ENCODE measurements around the gene CHRM4. TPM values are rescaled to one million over a fixed set of nuclear protein-coding genes. Genes with fewer than 3 reads are reported as not detected.
"Not testable (repeated sequence)": the region's sequence is repeated elsewhere in the genome, so short reads cannot be mapped to it uniquely, and the experiment has no call there.

CHRM4 gene
- total RNA-seq, 2 donors from 2014 or later = not detected

GRCh38 chr11:46381048-46381818, 10.3 kb downstream of the CHRM4 start, which contains the start of gene MDK:
MDK (plus strand) TSS chr11:46381669; CDS start chr11:46382058, 389 bp downstream.
- peaks cover under 1 to 3% of the 10 kb centered on the region in 2 donors for H3K36me3 ChIP-seq (replicated peaks in 1 of 2; ENCODE audit: insufficient read depth in 1 of 2, low read depth in 2 of 2)
- ATAC-seq (peak; percentile 26), DNase-seq (peak in 2 of 4 donors; percentile 43 to 46)
- peaks cover 0 to 10% of the 10 kb centered on the region in 2 donors for H3K27me3 ChIP-seq
- H3K9me3 ChIP-seq = no peaks in the 10 kb centered on the region
- 1 to 2% methylated on average over 25 to 55 of the region's 96 CpGs for WGBS, 2 donors
- H3K4me1 ChIP-seq = peaks cover 28% of the 10 kb centered on the region
- peak within 1 kb of the TSS; percentile 53 to 81 (median 60) for H3K27ac ChIP-seq
- TF ChIP-seq, protein P1, sequence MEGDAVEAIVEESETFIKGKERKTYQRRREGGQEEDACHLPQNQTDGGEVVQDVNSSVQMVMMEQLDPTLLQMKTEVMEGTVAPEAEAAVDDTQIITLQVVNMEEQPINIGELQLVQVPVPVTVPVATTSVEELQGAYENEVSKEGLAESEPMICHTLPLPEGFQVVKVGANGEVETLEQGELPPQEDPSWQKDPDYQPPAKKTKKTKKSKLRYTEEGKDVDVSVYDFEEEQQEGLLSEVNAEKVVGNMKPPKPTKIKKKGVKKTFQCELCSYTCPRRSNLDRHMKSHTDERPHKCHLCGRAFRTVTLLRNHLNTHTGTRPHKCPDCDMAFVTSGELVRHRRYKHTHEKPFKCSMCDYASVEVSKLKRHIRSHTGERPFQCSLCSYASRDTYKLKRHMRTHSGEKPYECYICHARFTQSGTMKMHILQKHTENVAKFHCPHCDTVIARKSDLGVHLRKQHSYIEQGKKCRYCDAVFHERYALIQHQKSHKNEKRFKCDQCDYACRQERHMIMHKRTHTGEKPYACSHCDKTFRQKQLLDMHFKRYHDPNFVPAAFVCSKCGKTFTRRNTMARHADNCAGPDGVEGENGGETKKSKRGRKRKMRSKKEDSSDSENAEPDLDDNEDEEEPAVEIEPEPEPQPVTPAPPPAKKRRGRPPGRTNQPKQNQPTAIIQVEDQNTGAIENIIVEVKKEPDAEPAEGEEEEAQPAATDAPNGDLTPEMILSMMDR (IDR thresholded peaks at IDR 0.05) = no peak
- no peak for TF ChIP-seq POLR2A (IDR thresholded peaks at IDR 0.05)
- H3K4me3 ChIP-seq = peak within 1 kb of the TSS; percentile 41 to 63
- intact Hi-C loops (cut with DNase I) = no loop called here

- peak; percentile 61 for ATAC-seq
These were observed 11.1 kb downstream of the CHRM4 start for GRCh38 chr11:46380340-46381047.

GRCh38 chr11:46379482-46380293, 11.9 kb downstream of the CHRM4 start:
- DNase-seq (peak in 3 of 4 donors; percentile 41 to 63 (median 56)), ATAC-seq (peak; percentile 13)
- Histone ChIP-seq H3K4me1 (peaks cover 28% of the 10 kb centered on the region), H3K36me3 (replicated peaks in 1 of 2; ENCODE audit: insufficient read depth in 1 of 2, low read depth in 2 of 2) (peaks cover 13 to 15% of the 10 kb centered on the region in 2 donors), H3K27ac (peak overlapping the region; percentile 54 to 81 (median 61))
- H3K27me3 ChIP-seq; H3K4me3 ChIP-seq; H3K9me3 ChIP-seq; intact Hi-C loops (cut with DNase I): not testable (repeated sequence)
- 32 to 46% methylated on average over 16 to 34 of the region's 36 CpGs for WGBS, 2 donors

More at GRCh38 chr11:46380340-46381047, 11.1 kb downstream of the CHRM4 start:
- Histone ChIP-seq H3K36me3 (replicated peaks in 1 of 2; ENCODE audit: insufficient read depth in 1 of 2, low read depth in 2 of 2) (peaks cover 8% of the 10 kb centered on the region in 2 donors), H3K27me3 (peaks cover 0 to 10% of the 10 kb centered on the region in 2 donors), H3K9me3 (no peaks in the 10 kb centered on the region), H3K27ac (peak overlapping the region; percentile 53 to 81 (median 60)), H3K4me1 (peaks cover 28% of the 10 kb centered on the region), H3K4me3 (peak overlapping the region; percentile 41 to 63)
- peak; percentile 64 to 75 (median 72) for DNase-seq
- TF ChIP-seq, protein P1 (IDR thresholded peaks at IDR 0.05) = no peak
- peak in 1 of 3 donors; percentile 39 for TF ChIP-seq POLR2A (IDR thresholded peaks at IDR 0.05)
- intact Hi-C loops (cut with DNase I) = no loop called here
- WGBS, 2 donors = 2 to 3% methylated on average over 17 to 45 of the region's 45 CpGs

- Histone ChIP-seq H3K27ac (peak overlapping the region; percentile 54 to 81 (median 61)), H3K4me1 (peaks cover 28% of the 10 kb centered on the region), H3K9me3 (no peaks in the 10 kb centered on the region), H3K4me3 (no peak overlapping the region), H3K27me3 (peaks cover 0 to 10% of the 10 kb centered on the region in 2 donors), H3K36me3 (replicated peaks in 1 of 2; ENCODE audit: insufficient read depth in 1 of 2, low read depth in 2 of 2) (peaks cover 13 to 19% of the 10 kb centered on the region in 2 donors)
- WGBS, 2 donors = 68 to 77% methylated on average over 3 to 19 of the region's 20 CpGs
- intact Hi-C loops (cut with DNase I) = no loop called here
- ATAC-seq (no peak), DNase-seq (no peak)
- TF ChIP-seq POLR2A (IDR thresholded peaks at IDR 0.05) = no peak
- TF ChIP-seq, protein P1 (IDR thresholded peaks at IDR 0.05) = no peak
These were observed 12.6 kb downstream of the CHRM4 start for GRCh38 chr11:46378811-46379481.

All from body of pancreas (tissue), 4 donors.